ENCODE data around the gene CDH4. TPM values are rescaled to one million over a fixed set of nuclear protein-coding genes. Genes with fewer than 3 reads are reported as not detected.

The CDH4 gene
- total and polyA plus RNA-seq, 2 of the 4 experiments (the other 2 are of a cell fraction), result 1.6 to 3.5 TPM

- Histone ChIP-seq H3K27ac (ENCODE audit: insufficient read depth, low read length) (no peak overlapping the region), H3K36me3 (ENCODE audit: control insufficient read depth, insufficient read depth, low read length) (no peaks in the 10 kb centered on the region; the same call in 1 of the 2 replicates), H4K91ac (ENCODE audit: insufficient read depth, low read depth, low read length) (no peak overlapping the region), H3K4ac (ENCODE audit: low read depth, low read length) (no peak overlapping the region), H2AK5ac (ENCODE audit: low read depth, low read length) (no peak overlapping the region), H3K9me1 (ENCODE audit: insufficient read depth, low read length) (peaks cover 8% of the 10 kb centered on the region; the same call in 1 of the 2 replicates), H3K56ac (ENCODE audit: extremely low read depth, insufficient read depth, low read length) (no peak overlapping the region), H3K9me3 (ENCODE audit: control insufficient read depth, insufficient read depth, low read length) (no peaks in the 10 kb centered on the region), H2BK20ac (ENCODE audit: low read depth, low read length) (no peak overlapping the region), H3K23ac (ENCODE audit: low read depth, low read length) (no peak overlapping the region), H2BK5ac (ENCODE audit: low read depth, low read length, poor library complexity, severe bottlenecking) (no peak overlapping the region), H2AFZ (replicated peaks; ENCODE audit: low read length, poor library complexity) (no peak overlapping the region), H4K8ac (ENCODE audit: low read depth in 2 of 2, low read length in 2 of 2) (no peak overlapping the region), H3K4me3 (ENCODE audit: insufficient read depth, low read depth, low read length) (no peak overlapping the region), H3K14ac (replicated peaks; ENCODE audit: low read depth, low read length) (no peak overlapping the region), H3K18ac (ENCODE audit: low read depth, low read length) (no peak overlapping the region), H3K4me2 (ENCODE audit: low read depth, low read length) (no peak overlapping the region), H4K5ac (ENCODE audit: low read depth, low read length) (no peak overlapping the region), H3K27me3 (ENCODE audit: control insufficient read depth, insufficient read depth, low read length) (no peaks in the 10 kb centered on the region), H3K79me1 (ENCODE audit: low read depth in 1 of 2, low read length in 2 of 2) (peaks cover 4 to 10% of the 10 kb centered on the region in 2 experiments; a peak in 2 of 4 replicates), H2AK9ac (replicated peaks; ENCODE audit: low read depth, low read length, poor library complexity) (no peak overlapping the region), H3K4me1 (ENCODE audit: control insufficient read depth, insufficient read depth, low read length) (0 out of 2 replicates have a peak, but pooled peaks cover 2% of the 10 kb centered on the region), H3K9ac (ENCODE audit: low read depth, low read length) (no peak overlapping the region), H2BK120ac (ENCODE audit: low read depth, low read length) (no peak overlapping the region), H2BK15ac (ENCODE audit: low read depth, low read length) (no peak overlapping the region), H4K20me1 (ENCODE audit: insufficient read depth, low read length) (peaks cover 4% of the 10 kb centered on the region; the same call in 1 of the 2 replicates)
- intact Hi-C loops (cut with micrococcal nuclease), result no loop called here
- no peak for TF ChIP-seq MXI1 (IDR thresholded peaks at IDR 0.05; ENCODE audit: borderline replicate concordance, low read depth, low read length)
- CTCF ChIA-PET, result no interaction called here
- BruUV-seq (replicated peaks), result no TSS peak
- no peak for ATAC-seq (ENCODE audit: low read depth)
- no peak for DNase-seq
- WGBS, 2 experiments (ENCODE audit: extremely low coverage in 2 of 2, insufficient read length in 1 of 2), result 98% methylated on average over 6 of the region's 14 CpGs; no CpG with 5 or more reads in 1 of the 2 experiments
- in situ Hi-C loops (cut with MboI; ENCODE audit: low sequenced_read_pairs), result no loop called here
- dilution Hi-C loops (cut with HindIII; ENCODE audit: low sequenced_read_pairs, unreplicated experiment), result no loop called here
- POLR2A ChIA-PET (ENCODE audit: unreplicated experiment), result no interaction called here
Measured at GRCh38 chr20:61300293-61300692, 48.2 kb downstream of the CDH4 start.

All from IMR-90 (cell line).